HepG2 (cell line): ENCODE results near the gene TPX2. TPM values are rescaled to one million over a fixed set of nuclear protein-coding genes. Genes with fewer than 3 reads are reported as not detected.

ENCODE experiments used
- ARID2 ChIP-seq: sonication (generic); formaldehyde crosslinking; IDR thresholded peaks from 2 replicates; pipeline ENCODE4 v1.8.1; 2022; ENCODE audit warnings: mild to moderate bottlenecking, missing genetic modification reagents, borderline replicate concordance
- ARID5B ChIP-seq: IDR thresholded peaks from 2 replicates; pipeline ENCODE4 v1.4.0; 2020; ENCODE audit warnings: mild to moderate bottlenecking, missing genetic modification reagents
- BCL3 ChIP-seq: sonication (generic); formaldehyde crosslinking; IDR thresholded peaks from 2 replicates; pipeline ENCODE4 v1.5.1; 2020; ENCODE audit warnings: mild to moderate bottlenecking, missing genetic modification reagents, moderate library complexity
- GTF2F1 ChIP-seq: fragments of 150-350 bp; IDR thresholded peaks from 2 replicates; pipeline ENCODE4 v1.6.1; 2014; ENCODE audit warnings: low read length
- PITX1 ChIP-seq: sonication (generic); formaldehyde crosslinking; IDR thresholded peaks from 2 replicates; pipeline ENCODE4 v1.5.1; 2020; ENCODE audit warnings: mild to moderate bottlenecking, missing genetic modification reagents
- RBM22 ChIP-seq: fragments of 200-400 bp; formaldehyde crosslinking; optimal IDR thresholded peaks from 2 replicates; pipeline ENCODE3; 2017; ENCODE audit warnings: mild to moderate bottlenecking, low read length, moderate library complexity
- SIX1 ChIP-seq: sonication (generic); formaldehyde crosslinking; IDR thresholded peaks from 2 replicates; pipeline ENCODE4 v1.4.0; 2020; ENCODE audit warnings: missing genetic modification reagents, borderline replicate concordance
- ZBTB7A ChIP-seq: sonication (generic); formaldehyde crosslinking; IDR thresholded peaks from 2 replicates; pipeline ENCODE4 v1.8.0; 2022; ENCODE audit warnings: mild to moderate bottlenecking, missing genetic modification reagents
- ZMAT3 ChIP-seq: sonication (generic); formaldehyde crosslinking; conservative IDR thresholded peaks from 2 replicates; pipeline ENCODE4 v1.7.0; 2021; ENCODE audit warnings: missing genetic modification reagents
- ZMYM2 ChIP-seq: sonication (generic); formaldehyde crosslinking; IDR thresholded peaks from 2 replicates; pipeline ENCODE4 v1.8.0; 2022; ENCODE audit warnings: mild to moderate bottlenecking, missing genetic modification reagents
- ZMYM3 ChIP-seq: sonication (generic); formaldehyde crosslinking; IDR thresholded peaks from 2 replicates; pipeline ENCODE4 v1.5.1; 2020; ENCODE audit warnings: mild to moderate bottlenecking, missing genetic modification reagents
- ZNF143 ChIP-seq: sonication (generic); formaldehyde crosslinking; IDR thresholded peaks from 2 replicates; pipeline ENCODE4 v1.4.0; 2020; ENCODE audit warnings: missing genetic modification reagents
- ZNF282 ChIP-seq: fragments of 450-650 bp; IDR thresholded peaks from 2 replicates; pipeline ENCODE4 v1.6.1; 2018; ENCODE audit not compliant: partially characterized antibody
- ZNF34 ChIP-seq: sonication (generic); formaldehyde crosslinking; IDR thresholded peaks from 2 replicates; pipeline ENCODE4 v1.4.0; 2020; ENCODE audit warnings: mild to moderate bottlenecking, missing genetic modification reagents, borderline replicate concordance
- ZSCAN9 ChIP-seq: IDR thresholded peaks from 2 replicates; pipeline ENCODE4 v1.6.1; 2016; ENCODE audit warnings: borderline replicate concordance
- polyA plus RNA-seq, 8 experiments: library from polyadenylated mRNA; depleted of rRNA in 3 of 8; stranded (reverse) in 7 of 8; unstranded in 1 of 8; fragments of >200 nt; fragmentation: Illumina TruSeq in 4 of 8; extraction: Trizol in 4 of 8; gene quantifications; 2 replicates each; pipeline versions ENCODE4 v1.2.1 to v1.2.3, GENCODE V29; 2011 to 2016; ENCODE audit warnings: low read depth in 4 of 8, missing spikeins in 1 of 8, mixed read lengths in 1 of 8; ENCODE audit not compliant: insufficient read depth in 1 of 8
- total RNA-seq, 5 experiments: library from RNA; depleted of rRNA; stranded (reverse); fragments of >200 nt; fragmentation: Illumina TruSeq; extraction: Trizol; gene quantifications; 2 replicates each; pipeline ENCODE4 v1.2.3, GENCODE V29; 2016; ENCODE audit warnings: low read depth in 1 of 5
- TF ChIP-seq, protein P1 (sequence below): sonication (generic); formaldehyde crosslinking; IDR thresholded peaks from 2 replicates; pipeline ENCODE4 v1.4.0; 2020; ENCODE audit warnings: missing genetic modification reagents
- TF ChIP-seq, protein P2 (sequence below): sonication (generic); formaldehyde crosslinking; IDR thresholded peaks from 2 replicates; pipeline ENCODE4 v1.4.0; 2020; ENCODE audit warnings: missing genetic modification reagents

TPX2 gene
- total and polyA plus RNA-seq, 2 of the 13 experiments (the other 11 are each of a cell fraction or from before 2014, with no cell fraction given) = 34.3 to 124 TPM

- peak; percentile 82 for TF ChIP-seq ZSCAN9 (CRISPR knock-in tag)
- TF ChIP-seq ZMYM2 (CRISPR knock-in tag) = 0 out of 2 replicates have a peak, but pooled peaks have one; percentile 37
- TF ChIP-seq PITX1 (CRISPR knock-in tag) = no peak
- TF ChIP-seq, protein P1, sequence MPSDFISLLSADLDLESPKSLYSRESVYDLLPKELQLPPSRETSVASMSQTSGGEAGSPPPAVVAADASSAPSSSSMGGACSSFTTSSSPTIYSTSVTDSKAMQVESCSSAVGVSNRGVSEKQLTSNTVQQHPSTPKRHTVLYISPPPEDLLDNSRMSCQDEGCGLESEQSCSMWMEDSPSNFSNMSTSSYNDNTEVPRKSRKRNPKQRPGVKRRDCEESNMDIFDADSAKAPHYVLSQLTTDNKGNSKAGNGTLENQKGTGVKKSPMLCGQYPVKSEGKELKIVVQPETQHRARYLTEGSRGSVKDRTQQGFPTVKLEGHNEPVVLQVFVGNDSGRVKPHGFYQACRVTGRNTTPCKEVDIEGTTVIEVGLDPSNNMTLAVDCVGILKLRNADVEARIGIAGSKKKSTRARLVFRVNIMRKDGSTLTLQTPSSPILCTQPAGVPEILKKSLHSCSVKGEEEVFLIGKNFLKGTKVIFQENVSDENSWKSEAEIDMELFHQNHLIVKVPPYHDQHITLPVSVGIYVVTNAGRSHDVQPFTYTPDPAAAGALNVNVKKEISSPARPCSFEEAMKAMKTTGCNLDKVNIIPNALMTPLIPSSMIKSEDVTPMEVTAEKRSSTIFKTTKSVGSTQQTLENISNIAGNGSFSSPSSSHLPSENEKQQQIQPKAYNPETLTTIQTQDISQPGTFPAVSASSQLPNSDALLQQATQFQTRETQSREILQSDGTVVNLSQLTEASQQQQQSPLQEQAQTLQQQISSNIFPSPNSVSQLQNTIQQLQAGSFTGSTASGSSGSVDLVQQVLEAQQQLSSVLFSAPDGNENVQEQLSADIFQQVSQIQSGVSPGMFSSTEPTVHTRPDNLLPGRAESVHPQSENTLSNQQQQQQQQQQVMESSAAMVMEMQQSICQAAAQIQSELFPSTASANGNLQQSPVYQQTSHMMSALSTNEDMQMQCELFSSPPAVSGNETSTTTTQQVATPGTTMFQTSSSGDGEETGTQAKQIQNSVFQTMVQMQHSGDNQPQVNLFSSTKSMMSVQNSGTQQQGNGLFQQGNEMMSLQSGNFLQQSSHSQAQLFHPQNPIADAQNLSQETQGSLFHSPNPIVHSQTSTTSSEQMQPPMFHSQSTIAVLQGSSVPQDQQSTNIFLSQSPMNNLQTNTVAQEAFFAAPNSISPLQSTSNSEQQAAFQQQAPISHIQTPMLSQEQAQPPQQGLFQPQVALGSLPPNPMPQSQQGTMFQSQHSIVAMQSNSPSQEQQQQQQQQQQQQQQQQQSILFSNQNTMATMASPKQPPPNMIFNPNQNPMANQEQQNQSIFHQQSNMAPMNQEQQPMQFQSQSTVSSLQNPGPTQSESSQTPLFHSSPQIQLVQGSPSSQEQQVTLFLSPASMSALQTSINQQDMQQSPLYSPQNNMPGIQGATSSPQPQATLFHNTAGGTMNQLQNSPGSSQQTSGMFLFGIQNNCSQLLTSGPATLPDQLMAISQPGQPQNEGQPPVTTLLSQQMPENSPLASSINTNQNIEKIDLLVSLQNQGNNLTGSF (CRISPR knock-in tag) = no peak
- TF ChIP-seq, protein P2, sequence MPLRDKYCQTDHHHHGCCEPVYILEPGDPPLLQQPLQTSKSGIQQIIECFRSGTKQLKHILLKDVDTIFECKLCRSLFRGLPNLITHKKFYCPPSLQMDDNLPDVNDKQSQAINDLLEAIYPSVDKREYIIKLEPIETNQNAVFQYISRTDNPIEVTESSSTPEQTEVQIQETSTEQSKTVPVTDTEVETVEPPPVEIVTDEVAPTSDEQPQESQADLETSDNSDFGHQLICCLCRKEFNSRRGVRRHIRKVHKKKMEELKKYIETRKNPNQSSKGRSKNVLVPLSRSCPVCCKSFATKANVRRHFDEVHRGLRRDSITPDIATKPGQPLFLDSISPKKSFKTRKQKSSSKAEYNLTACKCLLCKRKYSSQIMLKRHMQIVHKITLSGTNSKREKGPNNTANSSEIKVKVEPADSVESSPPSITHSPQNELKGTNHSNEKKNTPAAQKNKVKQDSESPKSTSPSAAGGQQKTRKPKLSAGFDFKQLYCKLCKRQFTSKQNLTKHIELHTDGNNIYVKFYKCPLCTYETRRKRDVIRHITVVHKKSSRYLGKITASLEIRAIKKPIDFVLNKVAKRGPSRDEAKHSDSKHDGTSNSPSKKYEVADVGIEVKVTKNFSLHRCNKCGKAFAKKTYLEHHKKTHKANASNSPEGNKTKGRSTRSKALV (CRISPR knock-in tag) = no peak
- peak; percentile 60 for TF ChIP-seq ARID5B (CRISPR knock-in tag)
- no peak for TF ChIP-seq SIX1 (CRISPR knock-in tag)
- no peak for TF ChIP-seq BCL3
- TF ChIP-seq ZMYM3 (CRISPR knock-in tag) = peak; percentile 81
- no peak; the same call in 1 of the 2 replicates for TF ChIP-seq ZNF143 (CRISPR knock-in tag)
- TF ChIP-seq GTF2F1 = no peak
- TF ChIP-seq ZNF34 (CRISPR knock-in tag) = no peak
- TF ChIP-seq ZBTB7A (CRISPR knock-in tag) = no peak; the same call in 1 of the 2 replicates
- no peak for TF ChIP-seq ZNF282
- TF ChIP-seq ZMAT3 (CRISPR knock-in tag) = no peak
- no peak for TF ChIP-seq ARID2 (CRISPR knock-in tag)
- no peak for TF ChIP-seq RBM22
Observed at GRCh38 chr20:31835977-31836852, 97.1 kb downstream of the TPX2 start (continued).
